ENCODE results near the gene LARGE1.

LARGE1 gene

GRCh38 chr22:33274214-33275072 is 645.8 kb downstream of the LARGE1 start:
- DNase-seq, result no peak

DNA sequence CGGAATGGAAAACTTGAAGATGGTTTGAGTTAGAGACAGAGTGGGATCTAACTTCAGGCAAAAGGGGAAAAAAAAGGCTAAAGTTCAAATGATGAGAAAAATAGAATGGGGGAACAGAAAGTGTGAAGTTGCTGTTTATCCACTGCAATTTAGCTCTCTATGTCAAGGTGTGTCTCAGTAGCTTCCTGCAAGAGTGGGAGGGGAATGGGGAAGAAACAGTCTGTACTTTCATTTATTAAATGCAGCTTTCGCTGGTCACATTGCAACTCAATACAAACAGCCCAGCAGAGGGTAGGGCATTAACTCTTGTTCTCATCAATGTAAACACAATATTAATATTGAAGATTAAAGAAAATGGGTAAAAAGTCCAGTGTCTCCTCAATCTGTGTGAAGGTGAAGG is 647.4 kb downstream of the LARGE1 start:
- no peak for DNase-seq

- no peak for DNase-seq
Observed at GRCh38 chr22:33272180-33272579, 648.1 kb downstream of the LARGE1 start.

DNA sequence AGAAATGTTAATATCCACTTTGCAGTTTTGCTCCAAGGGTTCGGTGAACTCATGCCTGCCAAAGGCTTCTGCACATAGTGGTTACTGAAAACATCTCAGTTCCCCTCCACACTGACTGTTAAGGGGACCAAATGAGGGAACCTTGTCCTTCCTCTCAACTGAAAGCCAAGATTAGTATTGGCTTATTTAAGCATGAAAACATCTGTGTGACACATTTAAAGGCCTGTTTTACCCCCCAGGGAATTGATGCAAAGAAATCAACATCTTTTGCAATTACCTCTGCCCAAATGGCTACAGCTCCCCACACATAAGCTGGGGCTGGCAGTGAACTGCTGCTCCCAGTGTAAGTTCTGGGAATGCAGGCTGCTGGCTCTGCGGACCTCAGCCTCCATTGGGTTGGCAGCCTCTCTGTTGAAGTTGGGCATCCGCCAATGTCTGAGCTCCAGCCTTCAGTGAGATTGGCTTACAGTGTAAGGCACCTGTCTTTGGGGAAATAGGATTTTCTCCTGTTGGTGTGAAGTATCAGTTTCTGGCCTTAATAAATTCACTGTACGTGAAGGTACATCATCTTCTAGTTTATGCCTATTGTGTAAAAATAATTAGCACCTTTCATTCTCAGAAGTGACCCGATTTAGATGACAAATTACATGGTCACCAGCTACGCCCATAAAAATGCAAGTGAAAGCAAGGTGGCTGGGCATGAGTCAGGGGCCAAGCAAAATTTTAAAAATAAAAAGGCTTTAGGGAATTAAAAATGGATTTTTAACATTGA is 648.7 kb downstream of the LARGE1 start:
- DNase-seq, result peak; percentile 16

DNA sequence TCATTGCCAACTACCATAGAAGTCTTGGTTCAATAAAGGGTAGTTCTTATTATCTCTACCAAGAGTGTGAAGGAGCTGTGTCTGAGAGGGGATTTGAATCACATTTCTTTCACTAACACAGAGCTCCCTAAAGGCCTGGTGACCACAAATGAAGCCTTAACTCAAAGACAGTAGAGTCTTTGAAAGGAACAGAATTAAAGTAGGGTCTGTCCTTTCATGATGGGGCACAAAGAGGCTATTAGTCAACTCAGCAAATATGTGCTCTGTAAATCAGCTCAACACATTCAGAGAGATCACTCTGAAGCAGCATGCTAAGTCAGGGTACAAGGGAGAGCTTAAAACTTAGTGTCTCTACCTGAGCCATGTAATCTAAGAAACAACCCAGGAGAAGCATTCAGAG is 649.7 kb downstream of the LARGE1 start:
- no peak for DNase-seq

GRCh38 chr22:33261699-33262098 is 658.6 kb downstream of the LARGE1 start:
- DNase-seq, result no peak

- no peak for DNase-seq
Observed at GRCh38 chr22:33260498-33260897, 659.8 kb downstream of the LARGE1 start.

- DNase-seq, result no peak
Observed at GRCh38 chr22:33255791-33256190, 664.5 kb downstream of the LARGE1 start.

GRCh38 chr22:33248948-33249347 is 671.3 kb downstream of the LARGE1 start:
- DNase-seq, result no peak

DNA sequence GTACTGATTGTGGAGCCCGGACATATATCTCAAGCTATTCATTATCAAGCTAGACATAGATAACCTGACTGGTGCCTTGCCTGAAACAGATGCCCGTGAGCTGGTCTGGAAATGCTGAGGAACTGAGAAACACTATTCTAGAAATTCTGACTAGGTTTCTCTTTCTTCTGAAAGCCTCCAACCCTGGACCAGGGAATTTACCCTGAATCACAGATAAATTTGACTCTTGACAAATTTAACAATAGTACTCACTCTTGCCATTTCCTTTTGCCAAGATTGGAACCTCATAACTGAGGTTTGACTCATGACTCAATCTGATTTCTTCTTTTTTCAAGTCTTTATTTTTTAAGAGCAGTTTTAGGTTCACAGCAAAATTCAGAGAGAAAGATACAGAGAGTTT is 672.5 kb downstream of the LARGE1 start:
- DNase-seq, result peak; percentile 8

GRCh38 chr22:33242078-33242477 is 678.2 kb downstream of the LARGE1 start:
- DNase-seq, result no peak

- DNase-seq, result no peak
Observed at GRCh38 chr22:33240888-33241475, 679.3 kb downstream of the LARGE1 start.

DNA sequence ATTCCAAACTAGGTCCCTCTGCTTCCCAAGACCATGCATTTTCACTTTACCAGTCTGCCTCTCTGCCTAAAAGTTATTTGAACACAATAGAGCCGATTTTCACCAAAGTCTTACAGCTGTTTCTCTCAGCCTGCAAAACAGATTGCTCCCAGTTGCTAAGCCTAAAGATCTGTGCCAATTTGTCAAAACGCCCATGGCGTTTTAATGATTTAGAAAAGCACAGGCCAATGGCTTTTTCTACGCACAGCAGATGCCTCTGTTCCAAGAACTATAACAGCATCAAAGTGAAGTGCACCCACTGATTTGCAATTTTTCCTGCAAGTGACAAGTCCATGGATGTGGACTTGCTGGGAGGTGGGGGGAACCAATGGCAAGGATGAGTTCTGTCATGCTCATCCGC is 688.2 kb downstream of the LARGE1 start:
- no peak for DNase-seq

- no peak for DNase-seq
Observed at GRCh38 chr22:33227791-33228190, 692.5 kb downstream of the LARGE1 start.

DNA sequence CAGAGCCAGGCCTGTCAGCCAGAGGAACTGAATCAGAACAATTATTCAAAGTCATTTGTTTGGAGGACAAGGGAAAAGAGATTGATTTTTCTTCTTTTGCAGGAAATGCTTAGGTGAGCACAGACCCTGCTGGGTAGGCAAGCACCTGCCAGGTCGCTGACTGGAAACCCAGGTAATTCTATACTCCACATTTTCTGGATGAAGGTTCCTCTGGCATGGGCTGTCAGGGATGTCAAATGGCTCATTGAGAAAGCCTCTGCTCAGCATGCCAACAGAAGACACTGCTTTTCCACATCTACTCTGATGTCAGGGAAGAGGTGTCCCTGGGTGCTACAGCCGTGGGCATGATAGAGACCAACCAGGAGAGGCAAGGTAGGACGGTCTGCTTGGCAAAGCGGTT is 695.4 kb downstream of the LARGE1 start:
- no peak for DNase-seq

Measured in fibroblast of upper back skin (primary cell).